Limb (tissue), 2 donors: ENCODE data around the gene PLK1.
A peak's percentile ranks its signal among the peaks of the same experiment; 100 is the strongest.
"Not testable (repeated sequence)": the region's sequence is repeated elsewhere in the genome, so short reads cannot be mapped to it uniquely, and the experiment has no call there.

Source experiments
- DNase-seq, 2 donors: peaks; one replicate each; pipeline ENCODE4 v3.0.0-alpha.2; 2016; ENCODE audit errors: extremely low spot score in 2 of 2

The PLK1 gene

GRCh38 chr16:23678430-23679273 is at the start of gene PLK1:
PLK1 (plus strand) TSS chr16:23678889; CDS start chr16:23678933, 44 bp downstream.
- DNase-seq = peak; percentile 83 to 89

- DNase-seq = no peak
These were observed 49.2 kb upstream of the PLK1 start for GRCh38 chr16:23629516-23629915.

GRCh38 chr16:23631874-23632273 is 46.8 kb upstream of the PLK1 start:
- not testable (repeated sequence) for DNase-seq

GRCh38 chr16:23634461-23635036 is 44.1 kb upstream of the PLK1 start:
- DNase-seq = no peak

- no peak for DNase-seq
These were observed 42.7 kb upstream of the PLK1 start for GRCh38 chr16:23635958-23636357.

- no peak for DNase-seq
These were observed 38.1 kb upstream of the PLK1 start for GRCh38 chr16:23640615-23640930.

- DNase-seq = peak; percentile 92 to 97
These were observed 37.5 kb upstream of the PLK1 start, which contains the start of the genes DCTN5 and PALB2 for GRCh38 chr16:23640931-23641765. DCTN5 (plus strand) TSS chr16:23641466; CDS start chr16:23641543, 77 bp downstream. PALB2 (minus strand) TSS chr16:23641310; CDS start chr16:23641157, 153 bp downstream.

- no peak for DNase-seq
These were observed 36.4 kb upstream of the PLK1 start for GRCh38 chr16:23642246-23642774.

- no peak for DNase-seq
These were observed 27.8 kb upstream of the PLK1 start for GRCh38 chr16:23650674-23651416.

- no peak for DNase-seq
These were observed 26.7 kb upstream of the PLK1 start for GRCh38 chr16:23651943-23652468.

GRCh38 chr16:23663918-23664317 is 14.8 kb upstream of the PLK1 start:
- DNase-seq = no peak

GRCh38 chr16:23666571-23667354 is 11.9 kb upstream of the PLK1 start:
- DNase-seq = no peak

GRCh38 chr16:23667355-23667659 is 11.4 kb upstream of the PLK1 start:
- DNase-seq = no peak

- no peak for DNase-seq
These were observed 10.5 kb upstream of the PLK1 start for GRCh38 chr16:23668225-23668624.

GRCh38 chr16:23668873-23669272 is 9.8 kb upstream of the PLK1 start:
- DNase-seq = no peak

GRCh38 chr16:23670137-23670776 is 8.4 kb upstream of the PLK1 start:
- DNase-seq = no peak

- DNase-seq = peak in 1 of 2 donors; percentile 9
These were observed 4.6 kb upstream of the PLK1 start for GRCh38 chr16:23673971-23674614.

- DNase-seq = no peak
These were observed 1.7 kb upstream of the PLK1 start for GRCh38 chr16:23676924-23677480.
